Endothelial cell of umbilical vein (primary cell): ENCODE data around the gene PROX1. TPM values are rescaled to one million over a fixed set of nuclear protein-coding genes. Genes with fewer than 3 reads are reported as not detected.

Source experiments
- BruUV-seq: library from RNA; stranded (reverse); fragments of 400-500 nt; replicated peaks from 2 replicates; lab custom pipeline; 2021; lab: Mats Ljungman, UMichigan
- CTCF ChIA-PET: fragments of 300-600, 350-600 bp; sonication (Branson Sonifier 250); formaldehyde crosslinking; loops from one replicate; lab custom pipeline; 2021; ENCODE audit warnings: antibody characterized with exemption, inconsistent platforms; lab: Charles Lee
- POLR2A ChIA-PET: fragments of 300-600, 350-600 bp; sonication (Branson Sonifier 250); formaldehyde crosslinking; loops from one replicate; lab custom pipeline; 2021; ENCODE audit warnings: antibody characterized with exemption, inconsistent platforms; lab: Charles Lee
- DNase-seq: peaks from one replicate; pipeline ENCODE4 v3.0.0-alpha.2; 2011; ENCODE audit warnings: low read depth, low spot score
- FAIRE-seq: peaks from 2 replicates; lab custom pipeline; 2011; peaks lifted over from hg19 to GRCh38; lab: Jason Lieb, UNC
- H2AFZ ChIP-seq: 2 replicates; pipeline ENCODE4 v1.6.0; 2012; ENCODE audit warnings: low read depth, low read length, control low read depth, inconsistent platforms
- H3K27ac ChIP-seq: 2 replicates; pipeline ENCODE4 v1.5.1; 2011; ENCODE audit warnings: low read depth, mild to moderate bottlenecking, control low read depth, low read length, moderate library complexity; ENCODE audit not compliant: insufficient read depth
- H3K27me3 ChIP-seq, 2 experiments: 2 replicates each; pipeline versions ENCODE4 v1.6.0 to v1.6.1; 2011; ENCODE audit warnings: low read length in 2 of 2, mixed read lengths in 1 of 2; ENCODE audit not compliant: control insufficient read depth in 2 of 2, insufficient read depth in 2 of 2
- H3K36me3 ChIP-seq, 2 experiments: 2 replicates in 1 of 2; 3 replicates in 1 of 2; pipeline ENCODE4 v1.5.1; 2011; ENCODE audit warnings: low read length in 2 of 2, mild to moderate bottlenecking in 1 of 2, moderate library complexity in 1 of 2; ENCODE audit not compliant: control insufficient read depth in 2 of 2, insufficient read depth in 2 of 2; ENCODE audit errors: extremely low read depth in 1 of 2
- H3K4me1 ChIP-seq: 3 replicates; pipeline ENCODE4 v1.5.1; 2011; ENCODE audit warnings: mild to moderate bottlenecking, low read length; ENCODE audit not compliant: control insufficient read depth, insufficient read depth; ENCODE audit errors: extremely low read depth
- H3K4me2 ChIP-seq: 2 replicates; pipeline ENCODE4 v1.6.1; 2011; ENCODE audit warnings: low read length, control low read depth, mixed read lengths; ENCODE audit not compliant: insufficient read depth
- H3K4me3 ChIP-seq, 3 experiments: fragments of 200-600 bp in 1 of 3; sonication (generic), shearing (Covaris generic) in 1 of 3; replicated peaks in 1 of 3; 2 replicates each; pipeline ENCODE4 v1.5.1; 2011 to 2016; ENCODE audit warnings: control low read depth in 3 of 3, low read length in 3 of 3, mild to moderate bottlenecking in 2 of 3, inconsistent platforms in 1 of 3, low read depth in 1 of 3, moderate library complexity in 1 of 3; ENCODE audit not compliant: insufficient read depth in 1 of 3
- H3K79me2 ChIP-seq: 2 replicates; pipeline ENCODE4 v1.6.0; 2012; ENCODE audit warnings: low read length, inconsistent platforms; ENCODE audit not compliant: control insufficient read depth, insufficient read depth
- H3K9ac ChIP-seq: replicated peaks from 2 replicates; pipeline ENCODE3; 2011; ENCODE audit warnings: low read length, control low read depth; ENCODE audit not compliant: insufficient read depth; ENCODE audit errors: extremely low read depth
- H3K9me1 ChIP-seq: replicated peaks from 3 replicates; pipeline ENCODE4 v1.6.0; 2011; ENCODE audit warnings: mild to moderate bottlenecking, low read length; ENCODE audit not compliant: control insufficient read depth, insufficient read depth; ENCODE audit errors: extremely low read depth
- H3K9me3 ChIP-seq: replicated peaks from 2 replicates; pipeline ENCODE4 v1.5.1; 2012; ENCODE audit warnings: low read length, inconsistent platforms; ENCODE audit not compliant: control insufficient read depth, insufficient read depth
- H4K20me1 ChIP-seq: replicated peaks from 2 replicates; pipeline ENCODE3; 2011; ENCODE audit warnings: mild to moderate bottlenecking, low read length; ENCODE audit not compliant: control insufficient read depth, insufficient read depth; ENCODE audit errors: extremely low read depth
- EZH2 ChIP-seq: IDR thresholded peaks from 2 replicates; pipeline ENCODE4 v1.6.1; 2012; ENCODE audit warnings: borderline replicate concordance, low read depth, mild to moderate bottlenecking, moderate library complexity, low read length, inconsistent platforms; ENCODE audit not compliant: severe bottlenecking
- FOS ChIP-seq: IDR thresholded peaks from 2 replicates; pipeline ENCODE4 v1.6.1; 2011; ENCODE audit warnings: mild to moderate bottlenecking, low read length, moderate library complexity, borderline replicate concordance; ENCODE audit not compliant: insufficient read depth
- GATA2 ChIP-seq: IDR thresholded peaks from 2 replicates; pipeline ENCODE4 v1.7.0; 2011; ENCODE audit warnings: low read depth, mild to moderate bottlenecking, moderate library complexity, mixed read lengths, low read length; ENCODE audit not compliant: insufficient read length, insufficient read depth
- JUN ChIP-seq: IDR thresholded peaks from 2 replicates; pipeline ENCODE4 v1.6.1; 2011; ENCODE audit warnings: borderline replicate concordance, low read depth; ENCODE audit not compliant: insufficient read length, insufficient read depth
- MYC ChIP-seq: IDR thresholded peaks from one replicate; pipeline ENCODE4 v1.6.1; 2011; ENCODE audit warnings: mild to moderate bottlenecking, low read depth, low read length
- POLR2A ChIP-seq: IDR thresholded peaks from 2 replicates; pipeline ENCODE4 v1.6.1; 2012; ENCODE audit warnings: low read depth, mild to moderate bottlenecking, control low read depth, low read length
- POLR2AphosphoS5 ChIP-seq: IDR thresholded peaks from 2 replicates; pipeline ENCODE4 v1.6.1; 2012; ENCODE audit warnings: low read depth, mild to moderate bottlenecking, control low read depth, low read length, moderate library complexity; ENCODE audit not compliant: insufficient read depth
- dilution Hi-C: fragments of 300-500 bp; cut with MboI; formaldehyde crosslinking; loops from one replicate; pipeline ENCODE4 v1.15.0; 2019; ENCODE audit warnings: low sequenced_read_pairs; ENCODE audit not compliant: extremely low pct_ligation_motif_present
- intact Hi-C: fragments of 100-400 bp; cut with micrococcal nuclease; formaldehyde crosslinking; loops from one replicate; pipeline ENCODE4 v1.10.0; 2022
- polyA plus RNA-seq, 4 experiments: library from polyadenylated mRNA; depleted of rRNA in 3 of 4; stranded (reverse) in 3 of 4; unstranded in 1 of 4; fragments of >200 nt; gene quantifications; 2 replicates each; pipeline versions ENCODE4 v1.2.1 to v1.2.3, GENCODE V29; 2011 to 2012; ENCODE audit warnings: missing spikeins in 1 of 4
- total RNA-seq: library from RNA; stranded (reverse); gene quantifications from 2 replicates; pipeline ENCODE4 v1.2.3, GENCODE V29; 2021
- TF ChIP-seq, protein P1 (sequence below): IDR thresholded peaks from 2 replicates; pipeline ENCODE4 v1.6.1; 2011; ENCODE audit not compliant: insufficient read depth, insufficient read length
- TF ChIP-seq, protein P2 (sequence below), 2 donors: IDR thresholded peaks; 1 replicate in 1 of 2; 2 replicates in 1 of 2; pipeline ENCODE4 v1.5.1; 2011; ENCODE audit warnings: low read length in 2 of 2, mild to moderate bottlenecking in 2 of 2, moderate library complexity in 2 of 2, control low read depth in 1 of 2, inconsistent platforms in 1 of 2, low read depth in 1 of 2; ENCODE audit not compliant: insufficient read depth in 1 of 2; ENCODE audit errors: extremely low read depth in 1 of 2

The PROX1 gene
- total and polyA plus RNA-seq, 2 donors (not counting 3 experiments of a cell fraction or from before 2014, with no cell fraction given), result 2.2 to 4.0 TPM

DNA sequence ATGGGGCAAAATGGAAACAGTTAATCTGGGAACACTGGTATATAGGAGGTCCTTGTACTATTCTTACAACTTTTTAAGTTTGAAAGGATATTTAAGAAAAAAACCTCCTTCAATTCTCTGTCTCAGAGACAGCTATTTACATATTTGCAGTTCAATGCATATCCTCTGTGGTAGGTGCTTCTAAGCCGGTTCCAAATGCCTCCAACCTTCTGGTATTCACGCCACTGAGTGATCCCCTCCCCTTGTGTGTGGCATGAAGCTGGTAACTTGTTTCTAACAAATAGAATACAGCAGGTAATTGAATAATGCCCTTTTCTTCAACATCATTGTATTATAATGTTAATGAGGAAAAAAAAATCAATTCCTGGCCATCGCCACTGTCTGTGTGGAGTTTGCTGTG is 91.2 kb downstream of the PROX1 start:
- no peaks in the 10 kb centered on the region for H4K20me1 ChIP-seq
- H3K27ac ChIP-seq, result no peak overlapping the region
- H3K36me3 ChIP-seq, result no peaks in the 10 kb centered on the region
- no peak for FAIRE-seq
- no peak overlapping the region for H3K4me2 ChIP-seq
- no peak overlapping the region for H2AFZ ChIP-seq
- TF ChIP-seq FOS (no peak), EZH2 (no peak), POLR2AphosphoS5 (no peak), MYC (no peak), POLR2A (no peak), GATA2 (no peak), JUN (no peak)
- TF ChIP-seq, protein P1, sequence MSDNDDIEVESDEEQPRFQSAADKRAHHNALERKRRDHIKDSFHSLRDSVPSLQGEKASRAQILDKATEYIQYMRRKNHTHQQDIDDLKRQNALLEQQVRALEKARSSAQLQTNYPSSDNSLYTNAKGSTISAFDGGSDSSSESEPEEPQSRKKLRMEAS, result no peak
- TF ChIP-seq, protein P2, sequence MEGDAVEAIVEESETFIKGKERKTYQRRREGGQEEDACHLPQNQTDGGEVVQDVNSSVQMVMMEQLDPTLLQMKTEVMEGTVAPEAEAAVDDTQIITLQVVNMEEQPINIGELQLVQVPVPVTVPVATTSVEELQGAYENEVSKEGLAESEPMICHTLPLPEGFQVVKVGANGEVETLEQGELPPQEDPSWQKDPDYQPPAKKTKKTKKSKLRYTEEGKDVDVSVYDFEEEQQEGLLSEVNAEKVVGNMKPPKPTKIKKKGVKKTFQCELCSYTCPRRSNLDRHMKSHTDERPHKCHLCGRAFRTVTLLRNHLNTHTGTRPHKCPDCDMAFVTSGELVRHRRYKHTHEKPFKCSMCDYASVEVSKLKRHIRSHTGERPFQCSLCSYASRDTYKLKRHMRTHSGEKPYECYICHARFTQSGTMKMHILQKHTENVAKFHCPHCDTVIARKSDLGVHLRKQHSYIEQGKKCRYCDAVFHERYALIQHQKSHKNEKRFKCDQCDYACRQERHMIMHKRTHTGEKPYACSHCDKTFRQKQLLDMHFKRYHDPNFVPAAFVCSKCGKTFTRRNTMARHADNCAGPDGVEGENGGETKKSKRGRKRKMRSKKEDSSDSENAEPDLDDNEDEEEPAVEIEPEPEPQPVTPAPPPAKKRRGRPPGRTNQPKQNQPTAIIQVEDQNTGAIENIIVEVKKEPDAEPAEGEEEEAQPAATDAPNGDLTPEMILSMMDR (IDR thresholded peaks at IDR 0.05; ENCODE audit: extremely low read depth in 1 of 2, insufficient read depth in 1 of 2, low read depth in 1 of 2, low read length in 2 of 2), result no peak
- no peak overlapping the region for H3K4me3 ChIP-seq
- H3K9ac ChIP-seq, result no peak overlapping the region
- no peaks in the 10 kb centered on the region for H3K9me3 ChIP-seq
- dilution Hi-C loops, result no loop called here
- intact Hi-C loops, result no loop called here
- no peaks in the 10 kb centered on the region for H3K9me1 ChIP-seq
- no peak for DNase-seq
- H3K27me3 ChIP-seq, result peaks cover 0 to 3% of the 10 kb centered on the region in 2 experiments
- POLR2A ChIA-PET, result no interaction called here
- H3K4me1 ChIP-seq, result peaks cover 5% of the 10 kb centered on the region
- no peaks in the 10 kb centered on the region for H3K79me2 ChIP-seq
- no TSS peak for BruUV-seq
- CTCF ChIA-PET, result no interaction called here
